HEK293T (cell line): Measurements from ENCODE around the gene ASIC4.

ENCODE experiments used
- ARNT ChIP-seq: fragments of 450-650 bp; IDR thresholded peaks from 2 replicates; pipeline ENCODE4 v1.6.1; 2017; ENCODE audit warnings: mild to moderate bottlenecking
- BHLHE40 ChIP-seq: fragments of 450-650 bp; IDR thresholded peaks from 2 replicates; pipeline ENCODE4 v1.6.1; 2016; ENCODE audit warnings: mild to moderate bottlenecking, moderate library complexity, borderline replicate concordance
- CTBP1 ChIP-seq: fragments of 450-650 bp; IDR thresholded peaks from 2 replicates; pipeline ENCODE4 v1.6.1; 2016; ENCODE audit warnings: borderline replicate concordance
- ELF4 ChIP-seq: fragments of 450-650 bp; IDR thresholded peaks from 2 replicates; pipeline ENCODE4 v1.6.1; 2017; ENCODE audit warnings: antibody characterized with exemption
- FOXA1 ChIP-seq: fragments of 450-650 bp; IDR thresholded peaks from 2 replicates; pipeline ENCODE4 v1.6.1; 2016; ENCODE audit warnings: mild to moderate bottlenecking
- FOXK2 ChIP-seq: fragments of 450-650 bp; IDR thresholded peaks from 2 replicates; pipeline ENCODE4 v1.6.1; 2016; ENCODE audit warnings: mild to moderate bottlenecking
- FOXM1 ChIP-seq: fragments of 450-650 bp; IDR thresholded peaks from 2 replicates; pipeline ENCODE4 v1.6.1; 2017; ENCODE audit warnings: mild to moderate bottlenecking, borderline replicate concordance
- L3MBTL2 ChIP-seq: fragments of 450-650 bp; conservative IDR thresholded peaks from 2 replicates; pipeline ENCODE4 v1.6.1; 2016; ENCODE audit warnings: mild to moderate bottlenecking
- LEF1 ChIP-seq: fragments of 450-650 bp; IDR thresholded peaks from 2 replicates; pipeline ENCODE4 v1.6.1; 2017; ENCODE audit warnings: mild to moderate bottlenecking, borderline replicate concordance
- NFRKB ChIP-seq: fragments of 450-650 bp; IDR thresholded peaks from 2 replicates; pipeline ENCODE4 v1.6.1; 2016; ENCODE audit warnings: mild to moderate bottlenecking, moderate library complexity
- PKNOX1 ChIP-seq: fragments of 450-650 bp; IDR thresholded peaks from 2 replicates; pipeline ENCODE4 v1.6.1; 2016
- SP1 ChIP-seq: fragments of 450-650 bp; IDR thresholded peaks from 2 replicates; pipeline ENCODE4 v1.6.1; 2017
- SUZ12 ChIP-seq: fragments of 450-650 bp; IDR thresholded peaks from 2 replicates; pipeline ENCODE4 v1.6.1; 2016; ENCODE audit warnings: mild to moderate bottlenecking
- TARDBP ChIP-seq: fragments of 450-650 bp; IDR thresholded peaks from 2 replicates; pipeline ENCODE4 v1.6.1; 2016

- TF ChIP-seq FOXK2 (no peak), TARDBP (no peak), ELF4 (no peak), LEF1 (no peak), PKNOX1 (no peak), SUZ12 (no peak), SP1 (no peak), FOXM1 (no peak), ARNT (no peak), FOXA1 (no peak), CTBP1 (no peak), BHLHE40 (no peak), L3MBTL2 (no peak), NFRKB (no peak)
Observed at GRCh38 chr2:219567131-219567530, 52.8 kb downstream of the ASIC4 start.
